ENCODE data around the gene HOXB5. TPM values are rescaled to one million over a fixed set of nuclear protein-coding genes. Genes with fewer than 3 reads are reported as not detected.

The HOXB5 gene
- total RNA-seq, 1 experiment from 2014 or later = not detected

GRCh38 chr17:48600244-48601098 lies 6.9 kb upstream of the HOXB5 start:
- Histone ChIP-seq H2AFZ (ENCODE audit: low read length) (no peak overlapping the region), H3K4me1 (ENCODE audit: insufficient read depth, low read length) (no peaks in the 10 kb centered on the region), H3K14ac (ENCODE audit: insufficient read depth, low read length) (no peak overlapping the region), H3K79me2 (ENCODE audit: insufficient read depth, low read length) (no peaks in the 10 kb centered on the region), H4K20me1 (ENCODE audit: control insufficient read depth, insufficient read depth, insufficient read length) (no peaks in the 10 kb centered on the region), H3K9me3 (ENCODE audit: control insufficient read depth, low read depth, low read length) (no peaks in the 10 kb centered on the region), H3T11ph (ENCODE audit: low read length) (no peak overlapping the region), H3K23ac (ENCODE audit: insufficient read length, low read depth, low read length) (no peak overlapping the region), H3K79me1 (ENCODE audit: insufficient read depth, low read depth, low read length, poor library complexity, severe bottlenecking) (no peaks in the 10 kb centered on the region), H2AK5ac (ENCODE audit: insufficient read length, low read length) (no peak overlapping the region), H2BK5ac (ENCODE audit: insufficient read length, low read length) (no peak overlapping the region), H3K27ac (ENCODE audit: insufficient read length, low read depth, low read length) (no peak overlapping the region), H3K23me2 (ENCODE audit: insufficient read length, low read depth, low read length, poor library complexity, severe bottlenecking) (no peaks in the 10 kb centered on the region), H3K4ac (ENCODE audit: low read depth, low read length) (no peak overlapping the region), H3K56ac (ENCODE audit: insufficient read length, low read depth, low read length) (no peak overlapping the region), H4K8ac (replicated peaks; ENCODE audit: insufficient read length, low read depth, low read length) (no peak overlapping the region), H2BK20ac (ENCODE audit: low read depth, low read length, poor library complexity, severe bottlenecking) (no peak overlapping the region), H3K9ac (ENCODE audit: extremely low read depth, insufficient read length, low read length) (no peak overlapping the region), H4K91ac (ENCODE audit: insufficient read length, low read depth, low read length) (no peak overlapping the region), H3K27me3 (ENCODE audit: insufficient read depth, low read length) (peaks cover 100% of the 10 kb centered on the region), H2BK15ac (ENCODE audit: low read depth, low read length) (no peak overlapping the region), H2BK120ac (ENCODE audit: low read depth, low read length, poor library complexity, severe bottlenecking) (no peak overlapping the region), H3K18ac (ENCODE audit: insufficient read length, low read depth, low read length) (no peak overlapping the region), H4K5ac (ENCODE audit: insufficient read length, low read depth, low read length) (no peak overlapping the region), H3K4me2 (ENCODE audit: insufficient read depth, insufficient read length, low read length) (no peak overlapping the region), H2BK12ac (ENCODE audit: insufficient read length, low read depth, low read length) (no peak overlapping the region)
- Mint-ChIP-seq H3K27me3 (ENCODE audit: low read depth) (peaks cover 100% of the 10 kb centered on the region), H3K4me1 (peaks cover 8 to 23% of the 10 kb centered on the region in 2 experiments; a peak in 3 of 4 replicates), H3K27ac (no peak overlapping the region), H3K36me3 (ENCODE audit: insufficient read depth in 1 of 3, low read depth in 3 of 3) (no peaks in the 10 kb centered on the region), H3K4me3 (no peak overlapping the region), H3K9me3 (peaks cover 0 to 20% of the 10 kb centered on the region in 2 experiments; a peak in 4 of 5 replicates)
- no CpG with 5 or more reads among the region's 17 CpGs for WGBS (ENCODE audit: extremely low coverage, insufficient read length, low lambda C conversion rate)
- DNase-seq = no peak
- no peak for TF ChIP-seq CTCF (conservative IDR thresholded peaks at IDR 0.05)
